Activated gamma-delta T cell (primary cell): ENCODE data around the gene SLC32A1.

Experiments used
- DNase-seq: peaks from one replicate; lab custom pipeline; 2025; lab: John Stamatoyannopoulos, UW
- total RNA-seq, 2 donors: gene quantifications; one replicate each; lab custom pipeline; 2026; lab: John Stamatoyannopoulos, UW

The SLC32A1 gene
- 0 to 0.04 reads per million in 2 donors for total RNA-seq

GRCh38 chr20:38723848-38724625, at the start of gene SLC32A1:
TSS of gene SLC32A1 (plus strand) at chr20:38724486. CDS start at chr20:38724725, 239 bp downstream.
- DNase-seq: no peak

DNA sequence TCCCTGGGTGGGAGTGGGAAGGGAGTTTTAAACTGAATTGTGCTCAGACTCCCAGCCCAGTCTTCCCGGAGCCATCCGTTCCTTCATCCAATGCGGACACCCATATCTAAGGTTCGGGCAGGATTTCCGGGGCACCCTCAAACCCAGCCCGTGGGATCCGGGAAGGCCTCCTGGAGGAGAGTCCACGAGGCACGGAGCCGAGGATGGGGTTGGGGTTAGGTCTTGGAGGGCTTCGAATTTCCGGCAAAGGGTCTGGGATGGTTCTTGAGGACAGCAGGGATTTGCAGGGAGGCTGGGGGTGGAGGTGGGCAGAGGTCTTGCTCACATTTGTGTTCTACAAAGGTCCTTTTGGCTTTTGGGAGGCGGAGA, 49.5 kb upstream of the SLC32A1 start:
- DNase-seq: no peak

DNA sequence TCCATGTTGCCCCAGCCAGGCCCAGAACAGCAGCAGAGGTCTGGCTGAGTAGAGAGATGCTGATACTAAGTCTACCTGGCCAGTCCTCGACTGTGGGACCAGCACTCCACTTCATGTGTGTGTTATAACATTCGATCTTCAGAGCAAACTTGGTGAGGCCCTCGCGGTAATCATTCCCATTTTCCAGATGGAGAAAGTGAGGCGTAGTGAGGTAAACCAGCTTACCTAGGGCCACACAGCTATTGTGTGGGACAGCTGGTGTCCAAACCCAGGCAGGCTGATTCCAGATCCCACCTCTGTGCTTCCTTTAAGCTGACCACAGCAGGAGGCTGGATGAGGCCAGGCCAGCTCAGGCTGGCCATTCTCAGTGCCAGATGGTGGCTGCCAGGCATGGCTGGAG, 47.7 kb upstream of the SLC32A1 start:
- DNase-seq: no peak

DNA sequence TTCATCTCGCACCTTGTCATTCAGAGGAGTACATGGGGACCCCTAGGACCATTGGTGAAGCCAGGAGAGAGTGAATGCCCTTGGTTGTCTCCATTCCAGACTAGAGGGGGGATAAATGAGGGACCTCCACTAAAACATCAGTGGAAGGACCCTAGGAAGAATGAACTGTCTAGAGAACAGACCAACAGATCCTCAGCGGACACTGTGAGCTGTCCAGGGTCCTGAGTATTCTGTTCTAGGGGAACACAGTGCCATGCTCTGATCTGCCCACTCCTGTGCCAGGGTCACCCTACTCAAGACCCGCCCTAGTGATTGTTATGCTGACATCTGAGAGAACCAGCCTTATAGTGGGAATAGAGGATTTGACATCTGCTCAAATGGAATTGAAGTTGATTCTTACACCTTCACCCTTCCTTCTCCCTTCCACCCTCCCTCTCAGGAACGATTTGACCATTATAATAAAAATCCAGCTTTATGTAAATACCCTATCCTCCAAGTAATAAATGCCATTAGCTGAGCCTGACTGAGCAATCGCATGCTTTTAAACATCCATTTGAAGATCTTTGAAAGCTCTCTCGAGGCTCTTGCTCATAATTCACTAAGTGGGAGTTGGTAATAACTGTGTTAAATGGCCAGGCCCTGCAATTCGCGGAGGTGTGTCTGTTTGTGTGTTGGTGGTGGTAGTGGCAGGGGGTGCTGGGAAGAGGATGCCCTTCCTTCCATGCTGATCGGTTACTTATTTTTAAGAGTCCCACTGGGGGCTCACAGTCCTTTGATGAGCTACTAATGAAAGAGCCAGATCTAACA, 43.6 kb upstream of the SLC32A1 start:
- DNase-seq: no peak

- no peak for DNase-seq
Observed at GRCh38 chr20:38685271-38685670, 39.0 kb upstream of the SLC32A1 start.

DNA sequence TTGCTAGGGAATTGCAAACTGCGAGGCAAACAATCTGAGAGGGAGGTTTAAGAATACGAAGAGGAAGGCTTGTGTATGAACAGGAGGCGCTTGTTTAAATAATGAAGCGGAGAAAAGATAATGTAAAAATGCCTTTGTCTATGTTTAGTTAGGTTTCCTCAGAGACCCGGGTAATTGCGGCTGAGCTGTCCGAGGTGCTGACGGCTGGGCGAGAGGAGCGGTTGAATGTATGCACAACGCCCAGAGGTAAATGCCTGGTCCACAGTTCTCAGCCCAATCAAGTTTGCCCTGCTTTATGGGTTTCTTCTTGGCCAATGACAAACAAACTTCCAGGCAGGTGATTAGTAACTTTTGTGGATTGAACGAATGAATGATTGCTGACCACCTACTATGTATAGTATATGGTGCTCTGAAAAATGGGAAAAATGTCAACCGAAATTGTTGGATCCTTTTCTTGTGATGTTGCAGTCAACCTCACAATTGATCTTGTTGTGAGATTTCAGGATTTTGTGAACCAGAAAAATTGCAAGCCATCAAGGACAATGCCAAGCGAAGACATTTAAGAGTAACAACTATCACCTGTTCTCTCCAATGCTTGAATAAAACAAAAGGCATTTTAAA, 38.3 kb upstream of the SLC32A1 start:
- DNase-seq: no peak

- no peak for DNase-seq
Observed at GRCh38 chr20:38692436-38693411, 31.6 kb upstream of the SLC32A1 start.

GRCh38 chr20:38697306-38697705, 27.0 kb upstream of the SLC32A1 start:
- DNase-seq: no peak

DNA sequence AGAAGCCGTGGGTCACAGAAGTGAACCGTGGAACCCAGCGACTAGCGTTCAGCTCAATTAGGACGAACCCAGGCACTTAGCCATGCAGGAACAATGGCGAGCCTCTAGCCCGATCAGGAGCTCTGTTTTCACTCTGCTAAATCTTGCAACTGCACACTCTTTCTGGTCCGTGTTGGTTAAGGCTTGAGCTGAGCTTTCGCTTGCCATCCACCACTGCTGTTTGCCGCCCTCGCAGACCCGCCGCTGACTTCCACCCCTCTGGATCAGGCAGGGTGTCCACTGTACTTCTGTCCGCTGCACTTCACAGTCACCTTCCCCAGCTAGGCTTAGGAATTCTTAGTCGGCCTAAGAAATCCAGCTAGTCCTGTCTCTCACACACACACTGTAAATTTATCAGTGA, 25.7 kb upstream of the SLC32A1 start:
- DNase-seq: no peak

DNA sequence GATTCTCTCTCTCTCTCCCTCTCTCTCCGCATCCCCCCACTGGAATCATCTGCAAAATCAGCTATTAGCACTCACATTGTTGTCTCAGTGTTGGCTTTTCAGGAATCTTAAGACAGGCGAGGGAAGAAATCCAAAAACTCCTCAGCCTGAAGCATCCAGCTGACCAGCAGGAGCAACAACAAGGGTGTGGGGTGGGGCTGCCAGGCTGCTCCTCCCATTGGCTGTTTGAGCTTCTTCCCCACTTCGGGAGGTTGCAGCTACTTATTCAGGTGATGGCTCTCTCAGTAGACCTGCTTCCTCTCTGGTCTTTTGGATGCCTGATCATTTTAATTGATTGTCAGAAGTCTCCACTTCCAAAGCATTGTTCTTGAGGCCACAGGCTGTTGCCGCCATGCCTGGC, 24.1 kb upstream of the SLC32A1 start:
- DNase-seq: no peak

DNA sequence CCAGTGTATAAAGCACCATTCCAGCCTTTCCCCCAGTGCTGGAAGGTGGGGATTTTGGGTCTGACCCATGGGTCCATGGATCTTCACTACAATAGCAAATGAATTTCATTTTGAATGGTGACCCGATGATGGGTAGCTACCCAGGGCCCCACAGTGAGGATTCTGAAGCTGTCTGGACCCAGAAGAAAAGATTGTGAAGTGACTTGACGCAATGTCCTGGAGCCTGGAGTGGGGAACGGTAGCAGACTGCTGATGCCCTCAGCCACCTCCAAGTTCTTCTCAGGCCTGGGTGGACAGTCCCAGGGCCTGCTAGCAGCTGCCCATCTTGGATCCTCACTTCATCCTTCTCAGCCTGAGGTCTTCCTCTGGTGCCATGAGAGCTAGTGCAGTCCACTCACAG, 23.4 kb upstream of the SLC32A1 start:
- DNase-seq: no peak

GRCh38 chr20:38703526-38703925, 20.8 kb upstream of the SLC32A1 start:
- DNase-seq: no peak

GRCh38 chr20:38704136-38704535, 20.1 kb upstream of the SLC32A1 start:
- DNase-seq: no peak

DNA sequence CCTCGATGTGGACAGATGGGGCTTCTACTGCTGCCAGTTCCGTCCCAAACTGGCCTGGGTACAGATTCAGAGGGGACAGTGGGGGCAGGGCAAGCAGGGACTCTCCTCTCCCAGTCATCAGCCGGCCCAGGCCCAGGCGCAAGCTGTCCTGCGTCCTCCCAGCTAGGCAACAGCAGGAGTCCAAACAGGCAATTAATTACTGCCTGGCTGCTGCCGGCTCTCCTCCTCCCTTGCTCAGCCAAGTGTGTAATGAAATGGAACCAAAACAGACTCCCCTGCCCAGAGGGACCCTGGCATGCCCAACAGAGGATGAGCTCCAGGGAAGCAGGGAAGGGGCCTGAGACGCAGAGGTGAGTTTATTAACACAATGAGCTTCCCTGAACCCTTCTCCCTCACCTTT, 17.8 kb upstream of the SLC32A1 start:
- no peak for DNase-seq

DNA sequence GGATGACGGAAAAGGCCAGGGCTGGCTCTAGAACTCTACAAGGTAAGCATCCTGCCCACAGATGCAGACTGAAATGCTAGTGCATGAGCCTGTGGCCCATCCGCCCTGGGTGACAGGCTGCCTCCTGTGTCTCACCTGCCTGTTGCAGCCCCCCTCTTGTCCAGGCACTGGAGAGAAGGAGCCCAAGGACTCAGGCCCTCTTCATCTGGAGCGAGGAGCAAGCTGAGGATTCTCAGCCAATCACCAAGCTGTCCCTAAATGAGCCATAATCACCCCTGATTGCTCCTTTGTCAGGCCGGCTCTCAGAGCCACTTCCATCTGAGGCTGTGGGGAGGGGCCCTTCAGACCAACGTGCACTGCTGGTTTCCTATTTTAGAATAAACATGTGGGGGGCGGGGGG, 10.0 kb upstream of the SLC32A1 start:
- DNase-seq: no peak

DNA sequence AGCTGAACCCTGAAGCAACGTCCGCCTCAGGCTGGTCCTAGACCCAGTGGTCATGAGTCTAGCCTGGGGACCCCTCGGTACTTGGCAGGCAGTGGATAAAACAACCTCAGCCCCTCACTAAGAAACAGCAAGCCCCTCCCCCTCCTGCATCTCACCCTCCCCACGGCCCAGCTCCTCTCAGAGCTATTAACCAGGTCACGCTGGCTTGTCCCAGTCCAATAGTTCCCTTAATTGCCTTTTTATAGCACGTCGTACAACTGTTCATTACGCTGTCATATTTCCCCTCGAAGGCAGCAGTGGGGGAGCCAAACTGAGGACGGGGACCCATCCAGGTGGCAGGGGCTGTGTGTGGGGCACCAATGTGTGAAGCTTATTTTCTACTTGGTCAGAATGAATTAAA, 8.6 kb upstream of the SLC32A1 start:
- DNase-seq: no peak

GRCh38 chr20:38722683-38723016, 1.6 kb upstream of the SLC32A1 start:
- no peak for DNase-seq

- no peak for DNase-seq
Observed at GRCh38 chr20:38723017-38723847, 1.1 kb upstream of the SLC32A1 start.

GRCh38 chr20:38724626-38725147, 401 bp downstream of the SLC32A1 start:
- no peak for DNase-seq

DNA sequence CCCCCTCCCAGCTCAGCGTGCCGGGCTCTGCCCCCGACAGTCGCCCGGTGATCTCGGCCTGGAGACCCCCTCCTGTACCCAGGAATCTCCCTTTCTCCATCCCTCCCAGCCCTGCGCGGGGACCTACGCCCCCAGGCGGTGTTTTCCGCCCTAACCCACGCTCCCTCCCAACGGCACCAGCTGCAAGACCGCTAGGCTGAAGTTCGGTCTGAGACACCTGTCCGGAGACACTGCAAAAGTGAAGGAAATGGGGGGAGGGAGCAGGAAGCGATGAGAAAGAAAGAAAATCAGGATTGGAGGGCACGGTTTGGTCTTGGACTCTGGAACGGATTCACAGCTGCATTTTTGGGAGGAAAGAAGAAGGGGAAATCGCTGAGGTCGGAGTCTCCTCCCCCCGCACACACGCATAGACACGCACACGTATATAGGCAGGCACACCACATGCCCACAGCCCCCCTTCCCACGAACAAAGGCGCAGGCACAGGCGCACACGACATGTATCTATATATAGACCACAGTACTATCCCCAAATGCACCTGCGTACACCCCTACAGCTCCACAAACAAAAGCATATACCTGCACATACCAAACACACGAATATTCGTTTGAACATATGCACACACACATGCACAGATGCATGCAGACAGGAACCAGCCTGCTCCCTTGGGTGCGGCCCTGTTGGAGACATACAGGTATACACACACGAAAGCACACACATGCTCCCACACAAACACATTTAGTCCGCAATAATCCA, 1.0 kb downstream of the SLC32A1 start:
- no peak for DNase-seq
